SHP77 treated with DMSO at 0.1 percent for 48 hours (cell line): Measurements from ENCODE around the gene MAST2.
"Not testable (repeated sequence)": the region's sequence is repeated elsewhere in the genome, so short reads cannot be mapped to it uniquely, and the experiment has no call there.

Experiments
- DNase-seq: peaks from one replicate; lab custom pipeline; 2025; lab: John Stamatoyannopoulos, UW

MAST2 gene

DNA sequence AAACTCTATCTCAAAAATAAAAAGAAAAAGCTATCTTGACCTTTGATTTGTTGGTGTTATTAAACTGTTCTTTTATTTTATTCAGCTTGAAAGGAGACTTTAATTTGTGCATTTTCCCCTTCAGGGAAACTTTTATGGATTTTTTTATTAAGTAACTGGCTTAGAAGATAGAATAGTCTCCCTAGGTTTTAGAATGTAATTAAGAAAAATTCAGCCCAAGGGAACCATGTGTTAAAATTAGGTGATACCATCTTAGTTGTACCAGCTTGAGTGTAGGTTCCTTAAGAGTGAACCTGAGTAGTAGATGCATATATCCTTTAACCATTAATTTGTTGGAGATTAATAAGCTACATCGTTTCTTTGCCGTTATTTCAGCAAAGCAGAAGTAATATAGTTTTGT is 11.4 kb downstream of the MAST2 start:
- DNase-seq, result no peak

DNA sequence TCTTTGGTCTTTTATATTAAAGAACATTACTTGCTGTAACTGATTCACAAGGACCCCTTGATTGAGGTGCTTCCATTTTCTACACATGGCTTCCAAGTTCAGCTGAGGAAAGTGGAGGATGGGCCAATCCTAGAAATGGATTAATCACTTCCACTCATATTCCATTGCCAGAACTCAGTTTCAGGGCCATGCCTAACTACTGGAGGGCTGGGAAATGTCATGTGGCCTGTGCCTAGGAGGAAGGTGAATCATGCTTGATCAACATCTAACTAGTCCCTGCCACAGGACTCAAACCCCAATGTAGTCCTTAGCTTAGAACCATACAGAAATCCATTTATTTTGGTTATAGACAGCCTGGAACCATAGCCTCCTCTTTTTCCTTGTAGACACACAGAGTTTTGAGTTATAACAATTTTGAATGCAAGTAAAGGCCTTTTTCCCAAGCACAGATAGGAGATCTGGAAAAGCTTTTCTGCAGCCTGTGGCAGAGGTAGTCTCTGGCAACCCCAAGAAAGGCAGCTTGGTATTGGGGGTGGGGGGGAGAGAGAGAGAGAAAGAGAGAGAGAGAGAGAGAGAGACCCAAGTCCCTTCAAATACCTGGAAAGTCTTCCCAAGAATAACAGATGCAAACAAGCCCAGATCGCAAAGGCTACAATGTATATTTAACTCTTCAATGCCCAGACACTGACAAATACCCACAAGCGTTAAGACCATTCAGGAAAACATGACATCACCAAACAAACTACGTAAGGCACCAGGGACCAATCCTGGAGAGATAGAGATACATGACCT is 12.5 kb downstream of the MAST2 start:
- DNase-seq, result no peak

- no peak for DNase-seq
Measured at GRCh38 chr1:45820173-45820572, 16.8 kb downstream of the MAST2 start.

GRCh38 chr1:45820788-45821187 is 17.4 kb downstream of the MAST2 start:
- DNase-seq, result no peak

DNA sequence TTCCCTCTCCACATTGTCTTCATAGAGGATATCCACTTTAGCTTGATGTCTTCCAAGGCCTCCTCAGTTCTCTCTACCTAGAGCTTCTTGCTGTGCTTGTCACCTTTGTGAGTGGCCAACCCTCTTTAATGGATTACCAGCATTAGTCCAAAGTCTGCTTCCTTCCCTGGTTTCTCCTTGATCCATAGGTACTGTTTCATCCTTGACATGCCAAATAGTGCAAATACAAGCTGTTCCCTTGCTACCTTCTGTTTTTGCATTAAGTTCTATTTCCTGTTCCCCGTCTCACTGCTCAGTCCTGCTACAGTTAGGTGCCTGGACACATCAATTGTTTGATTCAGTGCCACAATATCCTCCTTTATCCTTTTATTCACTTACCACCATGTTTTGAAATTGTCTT is 19.2 kb downstream of the MAST2 start:
- DNase-seq, result no peak

- no peak for DNase-seq
Measured at GRCh38 chr1:45824607-45825006, 21.2 kb downstream of the MAST2 start.

DNA sequence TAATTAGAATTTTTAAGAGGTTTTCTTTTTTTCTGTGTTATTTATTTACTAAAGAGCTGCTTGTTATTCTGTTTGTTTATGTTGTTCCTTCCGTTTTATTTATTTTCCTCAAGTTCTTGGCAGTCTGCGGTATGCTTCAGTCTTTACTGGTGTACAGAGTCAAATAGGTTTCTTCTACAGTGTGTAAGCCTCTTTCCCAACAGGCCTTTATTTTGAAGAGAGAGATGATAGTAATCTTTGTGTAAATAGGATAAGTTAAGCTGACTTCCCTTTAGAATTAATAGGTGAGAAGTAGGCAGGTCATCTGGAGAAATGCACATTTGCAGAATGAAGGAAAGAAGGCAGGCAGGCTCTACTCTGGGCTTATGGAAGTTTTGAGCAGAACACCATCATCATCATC is 23.8 kb downstream of the MAST2 start:
- DNase-seq, result no peak

- DNase-seq, result no peak
Measured at GRCh38 chr1:45828841-45829240, 25.4 kb downstream of the MAST2 start.

DNA sequence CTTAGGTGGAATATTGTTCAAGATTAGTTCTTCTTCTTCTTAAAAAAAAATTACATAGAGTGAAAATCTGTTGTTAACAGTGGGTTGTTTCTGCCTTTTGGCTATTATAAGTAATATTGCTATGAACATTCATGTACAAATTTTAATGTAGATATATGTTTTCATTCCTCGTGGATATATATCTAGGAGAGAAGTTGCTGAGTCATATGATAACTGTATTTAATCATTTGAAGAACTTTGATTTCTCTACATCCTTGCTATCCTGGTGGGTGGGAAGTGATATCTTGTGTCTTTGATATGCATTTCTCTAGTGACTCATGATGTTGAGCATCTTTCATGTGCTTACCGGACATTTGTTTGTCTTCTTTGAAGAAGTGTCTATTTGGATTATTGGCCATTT is 29.9 kb downstream of the MAST2 start:
- DNase-seq, result no peak

DNA sequence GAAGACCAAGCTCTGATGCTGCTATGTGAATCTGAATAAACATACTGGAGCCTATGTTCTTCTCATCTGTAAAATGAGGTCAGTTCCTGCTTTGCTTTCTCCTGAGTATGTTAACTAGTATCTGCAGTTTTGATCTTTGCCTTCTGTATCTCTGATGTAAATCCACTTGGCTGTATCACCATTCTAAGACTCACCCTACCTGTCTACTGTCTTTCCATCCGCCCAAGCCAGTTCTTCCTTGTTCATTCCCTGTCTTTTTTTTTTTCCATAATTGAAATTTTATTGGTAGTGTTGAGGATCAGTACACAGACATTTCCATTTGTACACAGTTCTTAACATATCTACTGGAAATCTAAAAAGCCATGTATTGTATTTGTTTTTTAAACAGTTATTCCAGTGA is 31.3 kb downstream of the MAST2 start:
- DNase-seq, result no peak

DNA sequence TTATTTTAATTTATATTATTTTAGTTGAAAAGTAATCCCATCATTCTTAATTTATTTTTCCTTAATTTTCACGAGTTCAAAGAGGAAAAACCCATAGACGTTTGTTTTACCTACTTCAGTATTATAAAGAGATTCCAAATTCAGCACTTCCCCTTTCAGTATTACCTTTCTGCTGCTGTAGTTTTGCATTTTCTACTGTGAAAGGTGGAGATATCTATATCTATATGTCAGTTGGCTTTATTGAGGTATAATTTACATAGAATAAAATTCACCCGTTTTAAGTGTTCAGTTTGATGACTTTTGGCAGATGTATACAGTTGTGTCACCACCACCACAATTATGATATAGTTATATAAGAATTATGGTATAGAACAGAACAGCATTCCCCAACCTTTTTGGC is 33.0 kb downstream of the MAST2 start:
- DNase-seq, result no peak

- DNase-seq, result not testable (repeated sequence)
Measured at GRCh38 chr1:45836861-45837260, 33.4 kb downstream of the MAST2 start.

DNA sequence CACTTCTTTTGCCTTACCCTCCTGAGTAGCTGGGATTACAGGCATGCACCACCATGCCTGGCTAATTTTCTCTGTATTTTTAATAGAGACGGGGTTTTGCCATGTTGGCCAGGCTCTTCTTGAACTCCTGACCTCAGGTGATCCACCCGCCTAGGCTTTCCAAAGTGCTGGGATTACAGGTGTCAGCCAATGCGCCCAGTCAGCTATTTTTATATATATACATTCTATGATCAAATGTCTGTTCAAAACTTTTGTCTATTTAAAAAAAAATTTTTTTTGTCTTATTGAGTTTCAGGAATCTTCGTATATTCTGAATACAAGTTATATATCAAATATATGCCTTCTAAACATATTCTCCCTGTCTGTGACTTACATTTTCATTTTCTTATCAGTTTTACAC is 34.9 kb downstream of the MAST2 start:
- DNase-seq, result not testable (repeated sequence)

DNA sequence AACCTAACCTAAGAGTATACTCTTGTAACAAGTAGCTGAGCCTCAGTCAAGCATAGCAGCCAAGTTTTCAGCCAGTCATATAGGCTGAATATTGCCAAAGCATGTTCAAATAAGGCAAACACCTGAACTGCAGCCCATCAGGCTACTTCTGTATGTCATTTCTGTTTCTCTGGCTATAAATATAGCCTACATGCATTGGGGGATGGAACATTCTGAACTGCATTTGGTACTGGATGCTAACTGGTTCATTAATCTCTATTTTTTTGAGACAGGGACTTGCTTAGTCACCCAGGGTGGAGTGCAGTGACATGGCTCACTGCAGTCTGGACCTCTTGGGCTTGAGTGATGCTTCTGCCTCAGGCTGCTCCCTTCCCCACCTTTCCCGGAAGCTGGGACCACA is 37.3 kb downstream of the MAST2 start:
- DNase-seq, result no peak

DNA sequence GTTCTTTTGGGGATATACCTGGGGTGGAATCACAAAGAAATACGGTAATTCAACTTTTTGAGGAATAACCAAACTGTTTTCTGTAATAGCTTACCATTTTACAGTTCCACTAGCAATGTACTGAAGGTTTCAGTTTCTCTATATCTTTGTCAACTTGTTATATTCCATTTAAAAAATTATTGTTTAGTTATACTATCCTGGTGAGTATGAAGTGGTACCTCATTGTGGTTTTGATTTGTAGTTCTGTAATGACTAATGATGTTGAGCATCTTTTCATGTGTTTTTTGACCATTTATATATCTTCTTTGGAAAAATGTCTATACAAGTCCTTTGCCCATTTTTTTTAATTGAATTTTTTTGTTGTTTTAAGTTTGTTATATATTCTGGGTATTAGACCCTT is 39.4 kb downstream of the MAST2 start:
- no peak for DNase-seq

DNA sequence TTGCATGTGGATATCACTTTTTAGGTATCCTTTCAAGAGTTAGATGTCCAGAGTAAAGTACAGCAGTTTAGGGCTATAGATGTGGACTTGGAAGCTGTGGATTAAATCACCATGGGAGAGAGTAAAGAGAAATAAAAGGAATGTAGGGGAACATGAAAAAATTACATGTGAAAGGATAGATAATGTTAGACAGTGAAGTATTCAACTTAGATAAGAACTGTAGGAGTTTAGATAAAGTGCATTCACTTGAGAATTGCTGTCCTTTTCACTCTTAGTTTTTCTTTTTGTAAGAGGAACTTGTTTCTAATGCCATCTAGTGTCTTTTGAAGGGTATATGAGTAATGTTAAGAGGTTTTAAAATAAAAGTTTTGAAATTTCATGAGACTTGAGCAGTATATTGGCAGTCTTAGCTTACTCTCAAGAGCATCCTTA is 40.1 kb downstream of the MAST2 start:
- DNase-seq, result no peak

DNA sequence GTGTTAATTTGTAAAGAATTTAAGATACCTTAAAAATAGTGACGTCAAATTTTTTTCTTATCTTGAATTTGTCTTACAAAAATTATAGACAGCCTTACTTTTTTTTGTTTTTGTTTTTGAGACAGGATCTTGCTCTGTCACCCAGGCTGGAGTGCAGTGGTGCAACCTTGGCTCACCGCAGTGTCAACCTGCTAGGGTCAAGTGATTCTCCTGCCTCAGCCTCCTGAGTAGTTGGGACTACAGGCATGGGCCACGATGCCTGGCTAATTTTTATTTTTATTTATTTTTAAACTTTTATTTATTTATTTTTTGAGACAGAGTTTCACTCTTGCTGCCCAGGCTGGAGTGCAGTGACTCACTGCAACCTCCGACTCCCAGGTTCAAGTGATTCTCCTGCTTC is 40.6 kb downstream of the MAST2 start:
- not testable (repeated sequence) for DNase-seq

DNA sequence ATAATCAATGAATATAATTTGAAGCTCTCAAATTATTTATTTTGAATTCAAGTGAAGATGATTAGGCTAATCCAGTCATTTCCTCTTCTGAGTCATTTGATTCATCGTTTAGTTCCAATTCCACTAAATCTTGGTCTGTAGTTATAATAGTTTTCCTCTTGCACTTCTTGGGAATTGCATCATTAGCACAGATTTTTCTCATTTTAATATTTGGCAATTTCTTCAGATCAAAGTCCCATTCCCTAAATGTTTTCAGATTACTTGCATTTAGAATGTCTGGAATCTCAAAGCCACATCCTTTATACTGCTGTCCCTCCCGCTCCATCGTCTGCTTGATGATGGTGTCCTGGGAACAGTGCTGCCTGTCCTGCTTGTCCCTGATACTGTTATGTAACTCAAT is 43.5 kb downstream of the MAST2 start:
- no peak for DNase-seq

- DNase-seq, result no peak
Measured at GRCh38 chr1:45848097-45848496, 44.7 kb downstream of the MAST2 start.

DNA sequence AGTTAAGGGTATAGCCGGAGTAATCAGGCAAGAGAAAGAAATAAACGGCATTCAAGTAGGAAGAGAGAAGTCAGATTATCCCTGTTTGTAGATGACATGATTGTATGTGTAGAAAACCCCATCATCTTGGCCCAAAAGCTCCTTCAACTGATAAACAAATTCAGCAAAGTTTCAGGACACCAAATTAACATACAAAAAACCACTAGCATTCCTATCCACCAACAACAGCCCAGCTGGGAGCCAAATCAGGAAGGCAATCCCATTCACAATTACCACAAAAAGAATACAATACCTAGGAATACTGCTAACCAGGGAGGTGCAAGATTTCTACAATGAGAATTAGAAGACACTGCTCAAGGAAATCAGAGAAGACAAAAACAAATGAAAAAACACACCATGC is 45.3 kb downstream of the MAST2 start:
- DNase-seq, result no peak

DNA sequence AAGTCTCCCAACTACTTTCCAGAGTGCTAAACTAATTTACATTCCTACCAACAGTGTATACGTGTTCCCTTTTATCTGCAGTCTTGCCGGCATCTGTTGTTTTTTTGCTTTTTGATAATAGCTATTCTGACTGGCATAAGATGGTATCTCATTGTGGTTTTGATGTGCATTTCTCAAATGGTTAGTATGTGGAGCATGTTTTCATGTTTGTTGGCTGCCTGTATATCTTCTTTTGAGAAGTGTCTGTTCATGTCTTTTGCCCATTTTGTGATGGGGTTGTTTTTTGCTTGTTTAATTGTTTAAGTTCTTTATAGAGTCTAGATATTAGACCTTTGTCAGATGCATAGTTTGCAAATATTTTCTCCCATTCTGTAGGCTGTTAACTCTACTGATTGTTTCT is 46.6 kb downstream of the MAST2 start:
- no peak for DNase-seq

- no peak for DNase-seq
Measured at GRCh38 chr1:45854724-45855123, 51.3 kb downstream of the MAST2 start.

DNA sequence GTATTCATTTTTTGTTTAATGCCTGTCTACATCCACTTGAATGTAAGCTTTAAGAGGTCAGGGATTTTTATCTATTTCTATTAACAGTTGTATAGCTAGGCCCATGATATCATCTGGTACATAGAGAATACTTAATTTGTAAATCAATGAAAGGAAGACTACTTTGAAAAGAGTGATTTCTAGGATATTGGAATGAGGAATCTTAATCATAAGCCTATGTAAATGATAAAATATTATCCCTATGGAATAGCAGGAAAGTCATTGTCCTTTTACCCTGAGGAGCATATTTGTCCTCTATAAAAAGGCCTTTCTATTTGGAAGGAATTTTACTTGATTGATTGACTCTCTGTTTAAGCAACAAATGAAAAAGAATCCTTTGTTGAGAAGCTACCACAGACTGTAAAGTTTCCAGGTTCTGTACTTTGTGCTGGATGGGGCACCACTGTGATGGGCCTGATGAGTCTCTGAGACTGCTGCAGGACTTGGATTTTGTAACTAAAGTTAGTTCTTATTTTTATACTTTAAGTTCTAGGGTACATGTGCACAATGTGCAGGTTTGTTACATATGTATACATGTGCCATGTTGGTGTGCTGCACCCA is 53.8 kb downstream of the MAST2 start:
- DNase-seq, result no peak
